ENCODE data around the gene RBM27. TPM values are rescaled to one million over a fixed set of nuclear protein-coding genes. Genes with fewer than 3 reads are reported as not detected.

The RBM27 gene
- total RNA-seq, 1 experiment from 2014 or later, result 32.6 TPM

DNA sequence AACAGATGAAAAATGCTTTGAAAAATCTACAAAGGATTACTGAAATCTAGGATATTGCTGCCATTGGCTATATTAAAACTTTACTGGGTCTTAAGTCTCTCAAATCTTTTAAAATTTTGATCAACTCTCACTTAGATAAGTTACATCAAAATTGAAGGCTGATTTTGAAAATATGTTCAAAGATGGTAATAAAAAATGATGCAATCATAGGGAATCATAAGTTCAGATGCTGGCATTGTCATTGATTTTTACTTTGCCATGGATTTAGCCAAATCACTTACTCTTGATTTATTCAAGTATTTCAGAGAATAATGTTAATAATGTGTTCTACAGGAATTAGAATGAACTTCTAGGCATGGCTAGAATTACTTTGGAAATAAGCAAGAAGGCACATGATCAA lies 45.1 kb upstream of the RBM27 start:
- Mint-ChIP-seq H3K4me3 (no peak overlapping the region), H3K4me1 (no peaks in the 10 kb centered on the region), H3K36me3 (peaks cover 75% of the 10 kb centered on the region), H3K9me3 (no peaks in the 10 kb centered on the region), H3K27ac (no peak overlapping the region), H3K27me3 (ENCODE audit: low read depth) (no peaks in the 10 kb centered on the region)
- ATAC-seq (no peak), DNase-seq (ENCODE audit: low spot score) (no peak)
- POLR2A ChIA-PET, result no interaction called here
- CTCF ChIA-PET, result no interaction called here
- TF ChIP-seq E2F4 (CRISPR knock-in tag; IDR thresholded peaks at IDR 0.05; ENCODE audit: borderline replicate concordance, low read depth), result no peak
- TF ChIP-seq, protein P1, sequence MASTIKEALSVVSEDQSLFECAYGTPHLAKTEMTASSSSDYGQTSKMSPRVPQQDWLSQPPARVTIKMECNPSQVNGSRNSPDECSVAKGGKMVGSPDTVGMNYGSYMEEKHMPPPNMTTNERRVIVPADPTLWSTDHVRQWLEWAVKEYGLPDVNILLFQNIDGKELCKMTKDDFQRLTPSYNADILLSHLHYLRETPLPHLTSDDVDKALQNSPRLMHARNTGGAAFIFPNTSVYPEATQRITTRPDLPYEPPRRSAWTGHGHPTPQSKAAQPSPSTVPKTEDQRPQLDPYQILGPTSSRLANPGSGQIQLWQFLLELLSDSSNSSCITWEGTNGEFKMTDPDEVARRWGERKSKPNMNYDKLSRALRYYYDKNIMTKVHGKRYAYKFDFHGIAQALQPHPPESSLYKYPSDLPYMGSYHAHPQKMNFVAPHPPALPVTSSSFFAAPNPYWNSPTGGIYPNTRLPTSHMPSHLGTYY (CRISPR knock-in tag; IDR thresholded peaks at IDR 0.05), result no peak
- no peak for TF ChIP-seq ZNF532 (CRISPR knock-in tag; IDR thresholded peaks at IDR 0.05; ENCODE audit: borderline replicate concordance)
- TF ChIP-seq, protein P2, sequence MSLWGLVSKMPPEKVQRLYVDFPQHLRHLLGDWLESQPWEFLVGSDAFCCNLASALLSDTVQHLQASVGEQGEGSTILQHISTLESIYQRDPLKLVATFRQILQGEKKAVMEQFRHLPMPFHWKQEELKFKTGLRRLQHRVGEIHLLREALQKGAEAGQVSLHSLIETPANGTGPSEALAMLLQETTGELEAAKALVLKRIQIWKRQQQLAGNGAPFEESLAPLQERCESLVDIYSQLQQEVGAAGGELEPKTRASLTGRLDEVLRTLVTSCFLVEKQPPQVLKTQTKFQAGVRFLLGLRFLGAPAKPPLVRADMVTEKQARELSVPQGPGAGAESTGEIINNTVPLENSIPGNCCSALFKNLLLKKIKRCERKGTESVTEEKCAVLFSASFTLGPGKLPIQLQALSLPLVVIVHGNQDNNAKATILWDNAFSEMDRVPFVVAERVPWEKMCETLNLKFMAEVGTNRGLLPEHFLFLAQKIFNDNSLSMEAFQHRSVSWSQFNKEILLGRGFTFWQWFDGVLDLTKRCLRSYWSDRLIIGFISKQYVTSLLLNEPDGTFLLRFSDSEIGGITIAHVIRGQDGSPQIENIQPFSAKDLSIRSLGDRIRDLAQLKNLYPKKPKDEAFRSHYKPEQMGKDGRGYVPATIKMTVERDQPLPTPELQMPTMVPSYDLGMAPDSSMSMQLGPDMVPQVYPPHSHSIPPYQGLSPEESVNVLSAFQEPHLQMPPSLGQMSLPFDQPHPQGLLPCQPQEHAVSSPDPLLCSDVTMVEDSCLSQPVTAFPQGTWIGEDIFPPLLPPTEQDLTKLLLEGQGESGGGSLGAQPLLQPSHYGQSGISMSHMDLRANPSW (CRISPR knock-in tag; conservative IDR thresholded peaks at IDR 0.05; ENCODE audit: low read depth), result no peak
- no peak for TF ChIP-seq CREM (CRISPR knock-in tag; IDR thresholded peaks at IDR 0.05)

- TF ChIP-seq ESRRA (CRISPR knock-in tag; IDR thresholded peaks at IDR 0.05; ENCODE audit: borderline replicate concordance) (no peak), ZNF423 (CRISPR knock-in tag; IDR thresholded peaks at IDR 0.05) (no peak), TEAD1 (CRISPR knock-in tag; IDR thresholded peaks at IDR 0.05) (no peak), ATF3 (CRISPR knock-in tag; conservative IDR thresholded peaks at IDR 0.05) (no peak), ZSCAN18 (CRISPR knock-in tag; IDR thresholded peaks at IDR 0.05) (no peak), RELA (CRISPR knock-in tag; IDR thresholded peaks at IDR 0.05; ENCODE audit: borderline replicate concordance) (no peak), ZNF138 (CRISPR knock-in tag; conservative IDR thresholded peaks at IDR 0.05) (no peak), ATF2 (CRISPR knock-in tag; IDR thresholded peaks at IDR 0.05; ENCODE audit: borderline replicate concordance, low read depth) (no peak), SOX15 (CRISPR knock-in tag; IDR thresholded peaks at IDR 0.05) (no peak), OVOL2 (CRISPR knock-in tag; IDR thresholded peaks at IDR 0.05; ENCODE audit: borderline replicate concordance) (no peak), ZNF263 (CRISPR knock-in tag; IDR thresholded peaks at IDR 0.05; ENCODE audit: low read depth) (no peak), SMAD4 (CRISPR knock-in tag; IDR thresholded peaks at IDR 0.05) (no peak), ZNF317 (CRISPR knock-in tag; IDR thresholded peaks at IDR 0.05; ENCODE audit: borderline replicate concordance, low read depth) (no peak), ELF4 (CRISPR knock-in tag; IDR thresholded peaks at IDR 0.05; ENCODE audit: low read depth) (no peak), EMX1 (CRISPR knock-in tag; IDR thresholded peaks at IDR 0.05) (no peak)
- ATAC-seq, result no peak
- CTCF ChIA-PET, result no interaction called here
- no peak overlapping the region for H3K4me3 Mint-ChIP-seq
- H3K4me1 Mint-ChIP-seq, result no peaks in the 10 kb centered on the region
- peaks cover 74% of the 10 kb centered on the region for H3K36me3 Mint-ChIP-seq
- no peaks in the 10 kb centered on the region for H3K9me3 Mint-ChIP-seq
- POLR2A ChIA-PET, result no interaction called here
- no peaks in the 10 kb centered on the region for H3K27me3 Mint-ChIP-seq (ENCODE audit: low read depth)
- no peak for DNase-seq (ENCODE audit: low spot score)
- no peak overlapping the region for H3K27ac Mint-ChIP-seq
Observed at GRCh38 chr5:146164382-146164781, 39.0 kb upstream of the RBM27 start.
